CD4-positive, alpha-beta T cell treated with Interleukin-17A for 4 hours (primary cell): Measurements from ENCODE around the gene ASB9.
"Not testable (repeated sequence)": the region's sequence is repeated elsewhere in the genome, so short reads cannot be mapped to it uniquely, and the experiment has no call there.

Experiments
- DNase-seq: peaks from one replicate; pipeline ENCODE4 v3.0.0-alpha.2; 2020; ENCODE audit warnings: mixed read lengths

The ASB9 gene

GRCh38 chrX:15269618-15270521 is at the start of gene ASB9:
ASB9 (minus strand) TSS chrX:15270083; CDS start chrX:15269874, 209 bp downstream.
- DNase-seq, result peak; percentile 31

GRCh38 chrX:15319075-15319474 is 49.2 kb upstream of the ASB9 start:
- no peak for DNase-seq

- no peak for DNase-seq
Measured at GRCh38 chrX:15315509-15315908, 45.6 kb upstream of the ASB9 start, which contains the start of gene ASB11. ASB11 (minus strand) TSS chrX:15315640; CDS start chrX:15315605, 35 bp downstream.

- DNase-seq, result no peak
Measured at GRCh38 chrX:15314472-15314871, 44.6 kb upstream of the ASB9 start.

GRCh38 chrX:15311119-15311518 is 41.2 kb upstream of the ASB9 start:
- no peak for DNase-seq

GRCh38 chrX:15310117-15310516 is 40.2 kb upstream of the ASB9 start:
- no peak for DNase-seq

- not testable (repeated sequence) for DNase-seq
Measured at GRCh38 chrX:15305899-15306298, 36.0 kb upstream of the ASB9 start.

- no peak for DNase-seq
Measured at GRCh38 chrX:15301924-15302323, 32.0 kb upstream of the ASB9 start.

GRCh38 chrX:15299941-15300851 is 30.3 kb upstream of the ASB9 start:
- DNase-seq, result no peak

GRCh38 chrX:15298780-15299179 is 28.9 kb upstream of the ASB9 start:
- no peak for DNase-seq

- DNase-seq, result no peak
Measured at GRCh38 chrX:15298201-15298600, 28.3 kb upstream of the ASB9 start.

GRCh38 chrX:15293451-15293850 is 23.6 kb upstream of the ASB9 start:
- DNase-seq, result no peak

- no peak for DNase-seq
Measured at GRCh38 chrX:15292861-15293260, 23.0 kb upstream of the ASB9 start.

- no peak for DNase-seq
Measured at GRCh38 chrX:15277604-15278003, 7.7 kb upstream of the ASB9 start.

GRCh38 chrX:15274946-15275345 is 5.1 kb upstream of the ASB9 start:
- no peak for DNase-seq

- not testable (repeated sequence) for DNase-seq
Measured at GRCh38 chrX:15273275-15273674, 3.4 kb upstream of the ASB9 start.

GRCh38 chrX:15271757-15272156 is 1.9 kb upstream of the ASB9 start:
- DNase-seq, result no peak

GRCh38 chrX:15269120-15269519 is 763 bp downstream of the ASB9 start:
- no peak for DNase-seq

GRCh38 chrX:15254852-15255251 is 15.0 kb downstream of the ASB9 start:
- no peak for DNase-seq

GRCh38 chrX:15245896-15246295 is 24.0 kb downstream of the ASB9 start:
- no peak for DNase-seq

GRCh38 chrX:15244421-15244820 is 25.5 kb downstream of the ASB9 start:
- DNase-seq, result no peak

- DNase-seq, result peak; percentile 57
Measured at GRCh38 chrX:15242899-15243555, 26.9 kb downstream of the ASB9 start.

GRCh38 chrX:15241301-15241700 is 28.6 kb downstream of the ASB9 start:
- no peak for DNase-seq
